HEK293 (cell line): ENCODE measurements around the gene RIMS4.

ENCODE experiments used
- CTCF ChIA-PET: fragments of 350-600 bp; formaldehyde crosslinking; extraction: SDS; loops from one replicate; lab custom pipeline; 2021; ENCODE audit warnings: antibody characterized with exemption; lab: Yijun Ruan, JAX
- POLR2A ChIA-PET: fragments of 300-600 bp; formaldehyde crosslinking; extraction: SDS; loops from one replicate; lab custom pipeline; 2020; ENCODE audit warnings: antibody characterized with exemption, inconsistent platforms; lab: Yijun Ruan, JAX
- H3K27ac ChIP-seq: fragments of 200-500 bp; sonication (Bioruptor generic); 2 replicates; pipeline ENCODE4 v1.5.1; 2014; ENCODE audit warnings: low read depth, low read length, control low read depth, inconsistent platforms; ENCODE audit errors: extremely low read depth
- H3K36me3 ChIP-seq, 2 experiments: fragments of 200-500 bp in 1 of 2; sonication (Bioruptor generic) in 1 of 2; 1 replicate in 1 of 2; 2 replicates in 1 of 2; pipeline ENCODE4 v1.5.1; 2014 to 2017; ENCODE audit warnings: inconsistent platforms in 2 of 2, low read length in 2 of 2; ENCODE audit not compliant: control insufficient read depth in 2 of 2, insufficient read depth in 1 of 2
- H3K4me1 ChIP-seq: fragments of 200-500 bp; sonication (Bioruptor generic); 2 replicates; pipeline ENCODE4 v1.5.1; 2014; ENCODE audit warnings: mild to moderate bottlenecking, low read length, inconsistent platforms; ENCODE audit not compliant: control insufficient read depth, insufficient read depth
- H3K4me3 ChIP-seq: 2 replicates; pipeline ENCODE4 v1.5.1; 2011; ENCODE audit warnings: low read depth, mild to moderate bottlenecking, control low read depth, low read length, moderate library complexity
- H3K9me3 ChIP-seq: fragments of 200-500 bp; sonication (Bioruptor generic); 2 replicates; pipeline ENCODE4 v1.5.1; 2014; ENCODE audit warnings: low read depth, low read length, inconsistent platforms; ENCODE audit not compliant: control insufficient read depth, insufficient read depth
- OSR2 ChIP-seq: fragments of 450-650 bp; formaldehyde crosslinking; IDR thresholded peaks from 2 replicates; pipeline ENCODE4 v1.5.1; 2016; ENCODE audit warnings: missing biosample characterization, missing genetic modification characterization
- PRDM1 ChIP-seq: fragments of 450-650 bp; formaldehyde crosslinking; IDR thresholded peaks from 2 replicates; pipeline ENCODE4; 2016; ENCODE audit warnings: missing biosample characterization, missing genetic modification characterization
- RBAK ChIP-seq: fragments of 450-650 bp; formaldehyde crosslinking; IDR thresholded peaks from 2 replicates; pipeline ENCODE4 v1.5.1; 2016; ENCODE audit warnings: missing biosample characterization, missing genetic modification characterization
- REST ChIP-seq: fragments of 450-650 bp; formaldehyde crosslinking; IDR thresholded peaks from 2 replicates; pipeline ENCODE4 v1.5.1; 2016; ENCODE audit warnings: missing biosample characterization, missing genetic modification characterization
- SCRT1 ChIP-seq: fragments of 450-650 bp; formaldehyde crosslinking; IDR thresholded peaks from 2 replicates; pipeline ENCODE4 v1.5.1; 2016; ENCODE audit warnings: missing biosample characterization, missing genetic modification characterization, borderline replicate concordance
- SP2 ChIP-seq: fragments of 450-650 bp; formaldehyde crosslinking; IDR thresholded peaks from 2 replicates; pipeline ENCODE4 v1.5.1; 2016; ENCODE audit warnings: missing biosample characterization, missing genetic modification characterization
- WT1 ChIP-seq: fragments of 450-650 bp; formaldehyde crosslinking; IDR thresholded peaks from 2 replicates; pipeline ENCODE4 v1.5.1; 2016; ENCODE audit warnings: missing biosample characterization, missing genetic modification characterization
- ZBTB26 ChIP-seq: fragments of 450-650 bp; formaldehyde crosslinking; optimal IDR thresholded peaks from 2 replicates; pipeline ENCODE3; 2016; ENCODE audit warnings: missing biosample characterization, mild to moderate bottlenecking, missing genetic modification characterization
- ZNF214 ChIP-seq: fragments of 450-650 bp; formaldehyde crosslinking; IDR thresholded peaks from 2 replicates; pipeline ENCODE4 v1.5.1; 2017; ENCODE audit warnings: missing biosample characterization, mild to moderate bottlenecking, missing genetic modification characterization, borderline replicate concordance
- ZNF266 ChIP-seq: fragments of 450-650 bp; formaldehyde crosslinking; IDR thresholded peaks from 2 replicates; pipeline ENCODE4 v1.5.1; 2016; ENCODE audit warnings: missing biosample characterization, missing genetic modification characterization, low read depth
- ZNF280C ChIP-seq: fragments of 450-650 bp; formaldehyde crosslinking; IDR thresholded peaks from 2 replicates; pipeline ENCODE4 v1.5.1; 2016; ENCODE audit warnings: missing biosample characterization, missing genetic modification characterization
- ZNF366 ChIP-seq: fragments of 450-650 bp; formaldehyde crosslinking; conservative IDR thresholded peaks from 2 replicates; pipeline ENCODE4 v1.5.1; 2016; ENCODE audit warnings: missing biosample characterization, missing genetic modification characterization
- ZNF398 ChIP-seq: fragments of 450-650 bp; formaldehyde crosslinking; IDR thresholded peaks from 2 replicates; pipeline ENCODE4 v1.5.1; 2017; ENCODE audit warnings: missing biosample characterization, missing genetic modification characterization
- ZNF433 ChIP-seq: fragments of 450-650 bp; formaldehyde crosslinking; IDR thresholded peaks from 2 replicates; pipeline ENCODE4 v1.5.1; 2016; ENCODE audit warnings: missing biosample characterization, missing genetic modification characterization, low read depth
- ZNF544 ChIP-seq: fragments of 450-650 bp; formaldehyde crosslinking; IDR thresholded peaks from 2 replicates; pipeline ENCODE4 v1.5.0; 2017; ENCODE audit warnings: missing biosample characterization, missing genetic modification characterization
- ZNF561 ChIP-seq: fragments of 450-650 bp; IDR thresholded peaks from 2 replicates; pipeline ENCODE4 v1.5.1; 2018; ENCODE audit warnings: missing biosample characterization, missing genetic modification characterization, borderline replicate concordance
- ZNF596 ChIP-seq: fragments of 450-650 bp; IDR thresholded peaks from 2 replicates; pipeline ENCODE4 v1.5.0; 2018; ENCODE audit warnings: missing biosample characterization, mild to moderate bottlenecking, missing genetic modification characterization, moderate library complexity
- ZNF677 ChIP-seq: fragments of 450-650 bp; IDR thresholded peaks from 2 replicates; pipeline ENCODE4 v1.5.0; 2018; ENCODE audit warnings: missing biosample characterization, mild to moderate bottlenecking, missing genetic modification characterization, moderate library complexity
- ZNF704 ChIP-seq: fragments of 450-650 bp; formaldehyde crosslinking; IDR thresholded peaks from 2 replicates; pipeline ENCODE4 v1.5.1; 2016; ENCODE audit warnings: missing biosample characterization, missing genetic modification characterization
- ZNF843 ChIP-seq: fragments of 450-650 bp; formaldehyde crosslinking; IDR thresholded peaks from 2 replicates; pipeline ENCODE4 v1.5.1; 2016; ENCODE audit warnings: missing biosample characterization, missing genetic modification characterization
- ZSCAN23 ChIP-seq: fragments of 450-650 bp; formaldehyde crosslinking; IDR thresholded peaks from 2 replicates; pipeline ENCODE4 v1.5.1; 2016; ENCODE audit warnings: missing biosample characterization, missing genetic modification characterization
- TF ChIP-seq, protein P1 (sequence below): fragments of 450-650 bp; formaldehyde crosslinking; IDR thresholded peaks from 2 replicates; pipeline ENCODE4 v1.5.1; 2016; ENCODE audit warnings: missing biosample characterization, missing genetic modification characterization

RIMS4 gene

GRCh38 chr20:44835116-44835515 is 24.8 kb upstream of the RIMS4 start:
- TF ChIP-seq ZNF843 (no peak), ZNF398 (tag by site-specific recombination) (no peak)
- TF ChIP-seq, protein P1, sequence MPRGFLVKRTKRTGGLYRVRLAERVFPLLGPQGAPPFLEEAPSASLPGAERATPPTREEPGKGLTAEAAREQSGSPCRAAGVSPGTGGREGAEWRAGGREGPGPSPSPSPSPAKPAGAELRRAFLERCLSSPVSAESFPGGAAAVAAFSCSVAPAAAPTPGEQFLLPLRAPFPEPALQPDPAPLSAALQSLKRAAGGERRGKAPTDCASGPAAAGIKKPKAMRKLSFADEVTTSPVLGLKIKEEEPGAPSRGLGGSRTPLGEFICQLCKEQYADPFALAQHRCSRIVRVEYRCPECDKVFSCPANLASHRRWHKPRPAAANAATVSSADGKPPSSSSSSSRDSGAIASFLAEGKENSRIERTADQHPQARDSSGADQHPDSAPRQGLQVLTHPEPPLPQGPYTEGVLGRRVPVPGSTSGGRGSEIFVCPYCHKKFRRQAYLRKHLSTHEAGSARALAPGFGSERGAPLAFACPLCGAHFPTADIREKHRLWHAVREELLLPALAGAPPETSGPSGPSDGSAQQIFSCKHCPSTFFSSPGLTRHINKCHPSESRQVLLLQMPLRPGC (tag by site-specific recombination): no peak
- TF ChIP-seq, all 188 proteins: peak for 0
- ChIA-PET CTCF (no interaction called here), POLR2A (no interaction called here)
- H3K36me3 ChIP-seq: no peaks in the 10 kb centered on the region
- no peak overlapping the region for H3K4me3 ChIP-seq
- H3K9me3 ChIP-seq: no peaks in the 10 kb centered on the region
- no peak overlapping the region for H3K27ac ChIP-seq
- no peaks in the 10 kb centered on the region for H3K4me1 ChIP-seq

- no peaks in the 10 kb centered on the region for H3K36me3 ChIP-seq
- H3K4me3 ChIP-seq: no peak overlapping the region
- H3K27ac ChIP-seq: no peak overlapping the region
- CTCF ChIA-PET: no interaction called here
- no peaks in the 10 kb centered on the region for H3K4me1 ChIP-seq
- no peaks in the 10 kb centered on the region for H3K9me3 ChIP-seq
- POLR2A ChIA-PET: no interaction called here
- no peak for TF ChIP-seq SCRT1 (tag by site-specific recombination)
- TF ChIP-seq OSR2 (tag by site-specific recombination): no peak
- TF ChIP-seq ZNF596 (tag by site-specific recombination): no peak
- TF ChIP-seq WT1 (tag by site-specific recombination): no peak
- no peak for TF ChIP-seq ZSCAN23
- TF ChIP-seq SP2 (tag by site-specific recombination): no peak
- no peak for TF ChIP-seq ZNF266 (tag by site-specific recombination)
- no peak for TF ChIP-seq REST
- TF ChIP-seq ZNF280C (tag by site-specific recombination): no peak
- no peak for TF ChIP-seq ZNF433 (tag by site-specific recombination)
- TF ChIP-seq ZNF704 (tag by site-specific recombination): no peak
- no peak for TF ChIP-seq RBAK (tag by site-specific recombination)
- TF ChIP-seq ZNF561 (tag by site-specific recombination): no peak
- TF ChIP-seq ZNF677: no peak
- no peak for TF ChIP-seq ZNF544 (tag by site-specific recombination)
- TF ChIP-seq ZNF366: no peak
- TF ChIP-seq PRDM1 (tag by site-specific recombination): no peak
- no peak for TF ChIP-seq ZNF214 (tag by site-specific recombination)
- TF ChIP-seq ZBTB26 (tag by site-specific recombination): no peak
Observed at GRCh38 chr20:44834693-44835092, 24.3 kb upstream of the RIMS4 start.
